ENCODE results near the gene RNF208.

- TF ChIP-seq ZNF274 (IDR thresholded peaks at IDR 0.05; ENCODE audit: low read depth, low read length) (no peak), YY1 (IDR thresholded peaks at IDR 0.05; ENCODE audit: insufficient read depth, insufficient read length) (no peak), SUZ12 (IDR thresholded peaks at IDR 0.05; ENCODE audit: extremely low read depth, insufficient read depth, insufficient read length) (no peak)
These were observed 27.7 kb downstream of the RNF208 start for GRCh38 chr9:137194388-137194787.

Measured in NT2/D1 (cell line).